Measurements from ENCODE around the gene ZNF782.
"Not testable (repeated sequence)": the region's sequence is repeated elsewhere in the genome, so short reads cannot be mapped to it uniquely, and the experiment has no call there.

- not testable (repeated sequence) for TF ChIP-seq CTCF (IDR thresholded peaks at IDR 0.05); ZFX (IDR thresholded peaks at IDR 0.05; ENCODE audit: borderline replicate concordance)
These were observed 55.4 kb downstream of the ZNF782 start for GRCh38 chr9:96798959-96799358.

Data from 22Rv1 (cell line).